Measurements from ENCODE around the gene THADA. TPM values are rescaled to one million over a fixed set of nuclear protein-coding genes. Genes with fewer than 3 reads are reported as not detected.
A peak's percentile ranks its signal among the peaks of the same experiment; 100 is the strongest.

Gene THADA
- total and polyA plus RNA-seq, 12 donors = 7.5 to 18.0 (median 15.2) TPM

DNA sequence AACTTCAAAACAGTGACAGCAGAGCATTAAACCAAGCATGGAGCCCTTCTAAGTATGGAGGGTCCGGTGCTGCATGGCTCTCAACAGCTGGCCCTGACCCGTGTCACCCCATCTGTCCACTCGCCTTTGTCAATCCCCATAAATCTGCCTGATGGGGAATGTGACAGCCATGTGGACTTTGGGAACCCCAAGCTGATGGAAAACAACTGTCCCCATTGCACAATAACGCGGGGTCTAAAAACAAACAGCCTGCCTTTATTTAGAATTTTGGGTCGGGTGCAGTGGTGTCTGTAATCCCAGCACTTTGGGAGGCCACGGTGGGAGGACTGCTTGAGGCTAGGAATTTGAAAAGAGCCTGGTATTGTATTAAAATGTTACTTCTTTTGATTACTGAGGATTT is 17.1 kb upstream of the THADA start:
- WGBS, 2 donors = 79 to 81% methylated on average over 7 of the region's 7 CpGs
- H3K9me3 ChIP-seq = no peaks in the 10 kb centered on the region
- H3K4me3 ChIP-seq = no peak overlapping the region
- no peaks in the 10 kb centered on the region for H3K4me1 ChIP-seq
- peaks cover 0 to 4% (median 0%) of the 10 kb centered on the region in 7 donors for H3K27me3 ChIP-seq
- no peak overlapping the region for H3K27ac ChIP-seq
- TF ChIP-seq, protein P1, sequence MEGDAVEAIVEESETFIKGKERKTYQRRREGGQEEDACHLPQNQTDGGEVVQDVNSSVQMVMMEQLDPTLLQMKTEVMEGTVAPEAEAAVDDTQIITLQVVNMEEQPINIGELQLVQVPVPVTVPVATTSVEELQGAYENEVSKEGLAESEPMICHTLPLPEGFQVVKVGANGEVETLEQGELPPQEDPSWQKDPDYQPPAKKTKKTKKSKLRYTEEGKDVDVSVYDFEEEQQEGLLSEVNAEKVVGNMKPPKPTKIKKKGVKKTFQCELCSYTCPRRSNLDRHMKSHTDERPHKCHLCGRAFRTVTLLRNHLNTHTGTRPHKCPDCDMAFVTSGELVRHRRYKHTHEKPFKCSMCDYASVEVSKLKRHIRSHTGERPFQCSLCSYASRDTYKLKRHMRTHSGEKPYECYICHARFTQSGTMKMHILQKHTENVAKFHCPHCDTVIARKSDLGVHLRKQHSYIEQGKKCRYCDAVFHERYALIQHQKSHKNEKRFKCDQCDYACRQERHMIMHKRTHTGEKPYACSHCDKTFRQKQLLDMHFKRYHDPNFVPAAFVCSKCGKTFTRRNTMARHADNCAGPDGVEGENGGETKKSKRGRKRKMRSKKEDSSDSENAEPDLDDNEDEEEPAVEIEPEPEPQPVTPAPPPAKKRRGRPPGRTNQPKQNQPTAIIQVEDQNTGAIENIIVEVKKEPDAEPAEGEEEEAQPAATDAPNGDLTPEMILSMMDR (IDR thresholded peaks at IDR 0.05) = no peak
- H3K36me3 ChIP-seq = no peaks in the 10 kb centered on the region
- ATAC-seq (no peak), DNase-seq (no peak)
- intact Hi-C loops (cut with DNase I) = loop anchor here in 4 of 10 donors (10.0 kb wide), 4 partner anchors 162 to 272 kb away; partner anchors contain the start of gene DYNC2LI1 (in 2 of the 4)

DNA sequence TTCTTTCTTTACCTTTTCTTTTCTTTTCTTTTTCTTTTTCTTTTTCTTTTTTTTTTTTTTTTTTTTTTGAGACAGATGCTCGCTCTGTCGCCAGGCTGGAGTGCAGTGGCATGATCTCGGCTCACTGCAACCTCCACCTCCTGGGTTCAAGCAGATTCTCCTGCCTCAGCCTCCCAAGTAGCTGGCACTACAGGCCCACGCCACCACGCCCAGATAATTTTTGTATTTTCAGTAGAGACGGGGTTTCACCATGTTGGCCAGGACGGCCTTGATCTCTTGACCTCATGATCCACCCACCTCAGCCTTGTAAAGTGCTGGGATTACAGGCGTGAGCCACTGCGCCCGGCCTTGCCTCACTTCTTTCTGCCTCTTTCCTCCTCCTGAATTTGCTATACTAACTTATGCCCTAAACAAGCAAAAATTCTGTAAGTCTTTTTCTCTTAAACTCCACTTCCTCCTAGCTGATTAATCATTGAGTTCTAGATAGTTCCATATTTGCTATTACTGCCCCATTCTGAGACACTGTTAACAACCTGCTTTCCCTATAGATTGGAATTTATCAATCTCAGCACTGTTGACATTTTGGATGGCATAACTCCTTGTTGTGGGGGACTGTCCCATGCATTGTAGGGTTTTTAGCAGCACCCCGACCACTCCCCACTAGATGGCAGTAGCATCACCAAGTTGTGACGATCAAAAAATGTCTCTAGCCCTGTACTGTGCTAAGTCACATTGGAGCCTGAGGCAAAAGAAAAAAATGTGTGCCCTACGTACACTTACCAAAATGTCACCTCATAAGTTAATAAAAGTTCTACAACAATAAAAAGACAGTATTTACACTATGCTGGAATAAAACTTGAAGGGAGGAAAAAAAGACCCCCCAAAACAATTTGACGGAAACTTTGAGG is 16.4 kb upstream of the THADA start:
- WGBS, 2 donors = 65 to 67% methylated on average over 14 of the region's 14 CpGs
- TF ChIP-seq, protein P1 (IDR thresholded peaks at IDR 0.05) = peak; percentile 60 to 86 (median 80)
- Histone ChIP-seq H3K27ac (no peak overlapping the region), H3K4me1 (no peaks in the 10 kb centered on the region), H3K27me3 (peaks cover 0 to 4% (median 0%) of the 10 kb centered on the region in 7 donors), H3K9me3 (no peaks in the 10 kb centered on the region), H3K36me3 (no peaks in the 10 kb centered on the region), H3K4me3 (no peak overlapping the region)
- ATAC-seq (peak; percentile 81 to 96 (median 90)), DNase-seq (peak; percentile 33 to 72)
- intact Hi-C loops (cut with DNase I) = loop anchor here in 4 of 10 donors (10.0 kb wide), 4 partner anchors 163 to 273 kb away; partner anchors contain the start of gene DYNC2LI1 (in 2 of the 4)

GRCh38 chr2:43610361-43610760 is 14.5 kb upstream of the THADA start:
- 90 to 97% methylated on average over 4 of the region's 4 CpGs for WGBS, 2 donors
- intact Hi-C loops (cut with DNase I) = loop anchor here in 4 of 10 donors (10.0 kb wide), 4 partner anchors 164 to 274 kb away; partner anchors contain the start of gene DYNC2LI1 (in 2 of the 4)
- H3K9me3 ChIP-seq = no peaks in the 10 kb centered on the region

GRCh38 chr2:43609290-43609918 is 13.6 kb upstream of the THADA start:
- H3K36me3 ChIP-seq = no peaks in the 10 kb centered on the region
- no peaks in the 10 kb centered on the region for H3K4me1 ChIP-seq
- 40 to 48% methylated on average over 6 of the region's 6 CpGs for WGBS, 2 donors
- intact Hi-C loops (cut with DNase I) = loop anchor here in 3 of 10 donors (1.0 to 10.0 kb wide), 2 partner anchors 782 to 785 kb away; no protein-coding TSS in a partner anchor
- H3K9me3 ChIP-seq = no peaks in the 10 kb centered on the region
- TF ChIP-seq, protein P1 (IDR thresholded peaks at IDR 0.05) = peak; percentile 47 to 80 (median 69)
- no peaks in the 10 kb centered on the region for H3K27me3 ChIP-seq
- DNase-seq (peak in 1 of 2 donors; percentile 40), ATAC-seq (peak in 7 of 8 donors; percentile 44 to 76 (median 65))
- H3K4me3 ChIP-seq = no peak overlapping the region
- no peak overlapping the region for H3K27ac ChIP-seq

More at GRCh38 chr2:43610361-43610760, 14.5 kb upstream of the THADA start:
- TF ChIP-seq, protein P1 (IDR thresholded peaks at IDR 0.05) = no peak
- Histone ChIP-seq H3K4me1 (no peaks in the 10 kb centered on the region), H3K27me3 (no peaks in the 10 kb centered on the region), H3K27ac (no peak overlapping the region), H3K4me3 (no peak overlapping the region), H3K36me3 (no peaks in the 10 kb centered on the region)
- ATAC-seq (no peak), DNase-seq (no peak)

Measured in heart right ventricle (tissue), 16 donors.